GM19372 (cell line): Measurements from ENCODE around the gene TTLL3.
"Not testable (repeated sequence)": the region's sequence is repeated elsewhere in the genome, so short reads cannot be mapped to it uniquely, and the experiment has no call there.

Experiments
- ATAC-seq: cut with Tn5 transposase; IDR thresholded peaks from one replicate; pipeline ENCODE4 v1.9.1; 2021; ENCODE audit warnings: mild to moderate bottlenecking, low read depth, moderate library complexity; ENCODE audit not compliant: unreplicated experiment

TTLL3 gene

GRCh38 chr3:9809615-9810432, at the start of gene TTLL3:
Gene TTLL3, plus strand, starts transcription at chr3:9810262. Its CDS starts 400 bp downstream, at chr3:9810662.
- ATAC-seq: peak; percentile 47

- ATAC-seq: no peak
These were observed 49.1 kb upstream of the TTLL3 start for GRCh38 chr3:9760779-9761505.

- ATAC-seq: no peak
These were observed 48.1 kb upstream of the TTLL3 start for GRCh38 chr3:9761919-9762318.

GRCh38 chr3:9762871-9763270, 47.2 kb upstream of the TTLL3 start:
- ATAC-seq: no peak

DNA sequence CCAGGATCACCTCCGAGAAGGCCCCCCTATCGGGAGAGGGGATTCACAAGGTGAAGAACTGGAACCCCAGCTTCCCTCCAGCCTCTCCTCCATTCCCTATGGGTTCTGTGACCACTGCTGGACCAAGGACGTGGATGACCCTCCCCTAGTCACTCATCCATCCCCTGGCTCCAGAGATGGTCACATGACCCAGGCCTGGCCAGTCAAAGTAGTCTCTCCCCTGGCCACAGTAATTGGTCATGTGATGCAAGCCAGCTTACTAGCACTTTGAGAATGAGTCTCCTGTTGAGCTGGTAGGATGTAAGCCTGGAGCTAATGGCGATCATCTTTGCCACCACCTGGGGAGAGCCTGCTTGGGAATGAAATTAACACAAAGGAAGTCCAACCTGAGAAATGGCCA, 44.2 kb upstream of the TTLL3 start:
- ATAC-seq: no peak

GRCh38 chr3:9767418-9767817, 42.6 kb upstream of the TTLL3 start:
- ATAC-seq: no peak

DNA sequence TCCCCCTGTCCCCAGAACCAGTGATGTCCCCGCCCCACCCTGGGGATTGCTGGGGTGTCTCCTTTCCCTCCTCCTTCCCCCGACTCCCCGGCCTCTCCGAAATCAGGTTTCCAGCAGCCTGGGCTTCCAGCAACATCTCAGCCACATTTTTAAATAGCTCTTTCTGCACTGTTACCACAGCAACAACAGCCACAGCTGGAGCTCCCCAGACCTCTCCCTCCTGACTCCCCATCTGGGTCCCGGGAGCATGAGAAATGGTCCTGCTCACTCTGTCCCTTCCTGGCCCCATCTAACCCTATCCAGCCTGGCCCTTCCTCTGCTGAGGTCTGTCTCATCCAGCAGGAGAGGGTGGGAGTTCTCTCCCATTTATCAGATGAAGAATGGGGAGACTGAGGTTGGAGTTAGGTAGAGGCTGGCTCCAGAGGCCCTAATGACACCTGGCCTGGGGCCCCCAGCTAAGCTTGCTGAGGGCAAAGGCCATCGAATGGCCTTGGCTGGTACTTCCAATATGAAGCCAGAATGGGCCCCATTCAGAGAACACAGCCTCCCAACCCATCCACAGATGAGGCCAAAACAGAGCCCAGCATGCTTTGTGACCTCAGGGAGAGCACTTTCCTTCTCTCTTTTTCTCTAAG, 41.8 kb upstream of the TTLL3 start:
- no peak for ATAC-seq

DNA sequence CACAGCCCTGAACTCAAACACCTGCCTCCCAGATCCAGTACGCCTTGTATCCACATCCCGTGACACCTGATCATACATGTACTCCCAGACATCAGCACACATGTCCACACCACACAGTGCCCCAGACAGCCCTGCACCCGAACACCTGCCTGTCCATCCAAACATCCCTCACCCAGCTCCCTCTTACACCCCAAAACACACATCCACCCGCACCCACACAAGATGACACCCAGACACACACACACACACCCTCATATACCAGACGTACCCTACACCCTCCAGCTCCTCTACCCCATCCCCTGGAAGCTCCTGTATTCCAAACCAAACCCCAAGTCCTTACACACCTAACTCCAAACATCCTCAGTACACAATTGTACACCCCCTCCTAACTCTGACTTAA, 41.0 kb upstream of the TTLL3 start:
- no peak for ATAC-seq

- no peak for ATAC-seq
These were observed 40.4 kb upstream of the TTLL3 start, which contains the start of gene CAMK1 for GRCh38 chr3:9769426-9770275. Gene CAMK1, minus strand, starts transcription at chr3:9769947. Its CDS starts 2,198 bp downstream, at chr3:9767749.

GRCh38 chr3:9770276-9770812, 39.7 kb upstream of the TTLL3 start:
- no peak for ATAC-seq

- not testable (repeated sequence) for ATAC-seq
These were observed 39.1 kb upstream of the TTLL3 start for GRCh38 chr3:9771007-9771406.

- no peak for ATAC-seq
These were observed 33.0 kb upstream of the TTLL3 start for GRCh38 chr3:9776896-9777693.

DNA sequence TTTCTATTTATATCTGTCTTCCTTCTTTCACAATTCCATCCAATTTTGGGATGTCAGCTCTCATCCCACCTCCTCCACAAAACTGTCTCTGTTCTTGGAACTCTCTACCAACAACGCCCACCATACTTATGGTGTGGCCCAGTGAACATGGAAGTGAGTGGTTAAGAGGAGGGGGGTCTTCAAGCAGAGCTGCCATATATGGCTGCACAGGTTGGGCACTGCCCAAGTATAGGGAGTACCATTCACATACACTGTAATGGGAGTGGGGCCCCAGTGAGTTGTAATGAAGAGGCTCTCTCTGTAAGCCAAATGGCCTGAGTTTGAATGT, 32.4 kb upstream of the TTLL3 start:
- no peak for ATAC-seq

DNA sequence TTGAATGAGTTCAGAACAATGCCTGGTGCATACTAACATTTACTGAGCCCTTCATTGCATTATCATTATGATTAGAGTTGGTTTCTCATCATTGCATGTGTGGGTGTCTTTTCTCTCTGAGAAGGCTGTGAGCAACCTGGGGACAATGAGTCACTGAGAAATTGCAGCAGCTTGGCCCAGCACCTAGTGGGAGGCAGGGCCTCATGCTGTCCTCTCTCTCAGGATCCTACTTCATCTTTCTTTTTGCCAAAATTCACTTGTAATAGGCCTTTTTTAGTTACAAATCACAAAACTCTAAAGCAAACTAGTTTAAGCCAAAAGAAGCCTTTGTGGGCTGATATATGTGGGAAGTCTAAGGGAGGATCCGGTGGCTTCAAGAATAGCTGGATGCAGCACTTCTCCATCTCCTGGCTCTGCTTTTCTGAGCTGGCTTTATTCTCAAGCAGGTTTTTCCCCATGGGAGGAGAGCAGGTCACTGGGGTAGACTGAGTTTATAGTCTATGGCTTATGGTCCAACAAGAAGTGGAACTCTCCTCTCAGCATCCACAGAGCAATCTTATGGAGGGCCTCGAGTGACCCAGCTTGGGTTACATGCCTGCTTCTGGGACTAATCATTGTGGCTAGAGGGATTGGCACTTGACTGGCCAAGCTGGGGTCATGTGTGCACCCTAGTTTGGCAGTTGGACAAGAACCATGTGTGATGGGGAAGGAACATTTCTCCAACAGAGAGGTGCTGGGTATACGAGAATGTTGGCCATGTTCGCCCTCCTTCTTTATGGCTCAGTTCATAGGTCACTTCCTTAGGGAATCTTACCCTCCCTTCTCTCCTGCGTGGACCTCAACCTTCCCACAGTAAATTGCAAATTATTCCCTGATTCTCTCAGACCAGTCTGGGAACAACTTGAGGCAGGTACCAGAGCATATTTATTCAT, 31.7 kb upstream of the TTLL3 start:
- ATAC-seq: no peak

DNA sequence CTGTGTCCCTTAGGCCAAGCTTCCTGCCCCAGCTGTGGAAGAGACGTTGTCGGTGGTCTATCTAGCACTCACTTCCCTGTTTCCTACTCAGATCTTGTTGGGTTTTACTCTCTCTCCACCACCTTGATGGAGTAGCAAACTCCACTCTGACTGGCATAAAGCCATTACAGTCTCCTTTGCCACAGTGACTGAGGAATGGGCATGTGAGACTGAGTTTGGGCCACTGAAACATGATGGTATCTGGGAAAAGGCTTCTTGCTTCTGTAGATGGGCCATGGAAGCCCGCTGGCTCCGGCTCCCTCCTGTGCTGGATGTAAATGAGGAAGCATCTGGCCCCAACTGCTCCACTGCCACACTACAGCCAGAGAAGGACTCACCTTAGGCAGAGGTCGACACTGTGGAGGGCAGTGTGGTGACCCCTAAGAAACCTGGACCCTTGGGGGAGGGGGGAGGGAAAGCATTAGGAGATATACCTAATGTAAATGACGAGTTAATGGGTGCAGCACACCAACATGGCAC, 30.9 kb upstream of the TTLL3 start:
- no peak for ATAC-seq

- ATAC-seq: peak; percentile 71
These were observed 30.2 kb upstream of the TTLL3 start for GRCh38 chr3:9779721-9780457.

DNA sequence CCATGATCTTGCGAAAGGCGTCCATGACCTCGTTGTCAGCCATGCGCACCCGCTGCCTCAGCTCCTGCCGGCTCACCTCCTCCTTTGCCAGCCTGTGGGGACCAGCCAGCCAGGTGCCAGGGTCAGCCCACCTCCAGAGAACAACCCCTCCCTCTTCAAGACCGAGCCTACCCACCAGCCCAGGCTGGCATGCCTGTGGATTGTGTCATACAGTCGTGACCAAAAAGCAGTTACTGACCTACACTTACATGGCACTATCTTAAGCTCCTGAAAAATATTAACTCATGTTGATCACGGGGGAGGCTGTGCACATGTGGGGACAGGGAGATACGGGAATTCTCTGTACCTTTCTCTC, 29.6 kb upstream of the TTLL3 start:
- no peak for ATAC-seq

DNA sequence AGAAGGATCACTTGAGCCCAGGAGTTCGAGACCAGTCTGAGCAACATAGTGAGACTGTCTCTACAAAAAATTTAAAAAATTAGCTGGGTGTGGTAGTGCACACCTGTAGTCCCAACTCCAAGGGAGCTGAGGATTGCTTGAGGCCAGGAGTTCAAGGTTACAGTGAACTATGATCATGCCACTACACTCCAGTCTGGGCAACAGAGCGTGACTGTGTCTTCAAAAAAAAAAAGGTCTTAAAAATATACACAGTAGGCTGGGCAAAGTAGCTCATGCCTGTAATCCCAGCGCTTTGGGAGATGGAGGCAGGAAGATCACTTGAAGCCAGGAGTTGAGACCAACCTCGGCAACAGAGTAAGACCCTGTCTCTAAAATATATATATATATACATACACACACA, 29.2 kb upstream of the TTLL3 start:
- ATAC-seq: no peak
